ENCODE results near the gene OR51B4.

DNA sequence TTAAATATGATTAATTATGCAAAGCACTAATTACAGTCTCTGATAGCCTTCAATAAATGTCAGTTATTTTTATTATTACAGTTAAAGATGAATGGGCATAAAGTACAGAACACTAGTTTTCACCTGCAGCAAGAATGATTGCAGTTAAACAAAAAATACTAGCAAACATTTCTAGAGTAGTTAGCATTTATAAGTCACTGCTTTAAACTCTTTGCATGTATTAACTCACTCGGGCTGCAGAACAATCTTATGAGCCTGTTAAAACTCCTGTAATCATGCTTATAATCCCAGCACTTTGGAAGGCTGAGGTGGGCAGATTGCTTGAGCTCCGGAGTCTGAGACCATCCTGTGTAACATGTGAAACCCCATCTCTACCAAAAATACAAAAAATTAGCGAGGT is 14.8 kb downstream of the OR51B4 start:
- TF ChIP-seq, protein P1, sequence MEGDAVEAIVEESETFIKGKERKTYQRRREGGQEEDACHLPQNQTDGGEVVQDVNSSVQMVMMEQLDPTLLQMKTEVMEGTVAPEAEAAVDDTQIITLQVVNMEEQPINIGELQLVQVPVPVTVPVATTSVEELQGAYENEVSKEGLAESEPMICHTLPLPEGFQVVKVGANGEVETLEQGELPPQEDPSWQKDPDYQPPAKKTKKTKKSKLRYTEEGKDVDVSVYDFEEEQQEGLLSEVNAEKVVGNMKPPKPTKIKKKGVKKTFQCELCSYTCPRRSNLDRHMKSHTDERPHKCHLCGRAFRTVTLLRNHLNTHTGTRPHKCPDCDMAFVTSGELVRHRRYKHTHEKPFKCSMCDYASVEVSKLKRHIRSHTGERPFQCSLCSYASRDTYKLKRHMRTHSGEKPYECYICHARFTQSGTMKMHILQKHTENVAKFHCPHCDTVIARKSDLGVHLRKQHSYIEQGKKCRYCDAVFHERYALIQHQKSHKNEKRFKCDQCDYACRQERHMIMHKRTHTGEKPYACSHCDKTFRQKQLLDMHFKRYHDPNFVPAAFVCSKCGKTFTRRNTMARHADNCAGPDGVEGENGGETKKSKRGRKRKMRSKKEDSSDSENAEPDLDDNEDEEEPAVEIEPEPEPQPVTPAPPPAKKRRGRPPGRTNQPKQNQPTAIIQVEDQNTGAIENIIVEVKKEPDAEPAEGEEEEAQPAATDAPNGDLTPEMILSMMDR (IDR thresholded peaks at IDR 0.05), result no peak
- TF ChIP-seq NR1H2 (CRISPR knock-in tag; IDR thresholded peaks at IDR 0.05), result no peak
- TF ChIP-seq, protein P2, sequence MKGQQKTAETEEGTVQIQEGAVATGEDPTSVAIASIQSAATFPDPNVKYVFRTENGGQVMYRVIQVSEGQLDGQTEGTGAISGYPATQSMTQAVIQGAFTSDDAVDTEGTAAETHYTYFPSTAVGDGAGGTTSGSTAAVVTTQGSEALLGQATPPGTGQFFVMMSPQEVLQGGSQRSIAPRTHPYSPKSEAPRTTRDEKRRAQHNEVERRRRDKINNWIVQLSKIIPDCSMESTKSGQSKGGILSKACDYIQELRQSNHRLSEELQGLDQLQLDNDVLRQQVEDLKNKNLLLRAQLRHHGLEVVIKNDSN (CRISPR knock-in tag; IDR thresholded peaks at IDR 0.05), result no peak
- no peak for TF ChIP-seq FOXP1 (CRISPR knock-in tag; IDR thresholded peaks at IDR 0.05; ENCODE audit: borderline replicate concordance)
- TF ChIP-seq MYBL2 (CRISPR knock-in tag; IDR thresholded peaks at IDR 0.05), result no peak
- TF ChIP-seq CBFB (CRISPR knock-in tag; IDR thresholded peaks at IDR 0.05; ENCODE audit: low read depth), result no peak
- no peak for TF ChIP-seq ZBTB21 (CRISPR knock-in tag; IDR thresholded peaks at IDR 0.05; ENCODE audit: borderline replicate concordance)
- no peak for TF ChIP-seq TEAD1 (CRISPR knock-in tag; IDR thresholded peaks at IDR 0.05)
- TF ChIP-seq, protein P3, sequence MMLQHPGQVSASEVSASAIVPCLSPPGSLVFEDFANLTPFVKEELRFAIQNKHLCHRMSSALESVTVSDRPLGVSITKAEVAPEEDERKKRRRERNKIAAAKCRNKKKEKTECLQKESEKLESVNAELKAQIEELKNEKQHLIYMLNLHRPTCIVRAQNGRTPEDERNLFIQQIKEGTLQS (CRISPR knock-in tag; conservative IDR thresholded peaks at IDR 0.05), result no peak

Data from WTC11 (cell line).